DOHH2 (cell line): Measurements from ENCODE around the gene CTIF.

Source experiments
- EZH2phosphoT487 ChIP-seq: fragments of 200-600 bp; sonication (generic); IDR thresholded peaks from 2 replicates; pipeline ENCODE4 v1.6.1; 2017; ENCODE audit warnings: borderline replicate concordance, mild to moderate bottlenecking, antibody characterized with exemption, low read length, moderate library complexity, mixed read lengths
- TF ChIP-seq, protein P1 (sequence below): fragments of 200-600 bp; sonication (generic); IDR thresholded peaks from one replicate; pipeline ENCODE4 v1.5.1; 2014; ENCODE audit warnings: antibody characterized with exemption, mild to moderate bottlenecking, low read depth, low read length; ENCODE audit not compliant: poor library complexity, severe bottlenecking

DNA sequence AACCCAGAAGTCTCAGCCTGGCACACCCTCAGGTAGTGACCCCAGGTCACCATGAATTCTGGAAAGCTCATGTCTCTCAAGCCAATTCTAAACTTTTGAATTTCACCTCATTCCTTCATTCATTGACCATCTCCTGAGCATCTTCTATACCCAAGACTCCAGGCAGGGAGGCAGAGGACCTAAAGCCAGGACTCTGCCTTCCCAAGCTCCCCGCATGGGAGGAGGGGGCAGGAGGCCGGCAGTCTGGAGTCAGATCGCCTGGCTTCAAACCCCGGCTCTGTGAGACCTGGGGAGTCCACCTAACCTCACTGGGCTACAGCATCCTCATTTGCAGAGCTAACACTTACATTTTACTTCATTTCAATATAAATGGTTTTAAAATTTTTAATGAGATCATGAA is 352.9 kb downstream of the CTIF start:
- TF ChIP-seq, protein P1, sequence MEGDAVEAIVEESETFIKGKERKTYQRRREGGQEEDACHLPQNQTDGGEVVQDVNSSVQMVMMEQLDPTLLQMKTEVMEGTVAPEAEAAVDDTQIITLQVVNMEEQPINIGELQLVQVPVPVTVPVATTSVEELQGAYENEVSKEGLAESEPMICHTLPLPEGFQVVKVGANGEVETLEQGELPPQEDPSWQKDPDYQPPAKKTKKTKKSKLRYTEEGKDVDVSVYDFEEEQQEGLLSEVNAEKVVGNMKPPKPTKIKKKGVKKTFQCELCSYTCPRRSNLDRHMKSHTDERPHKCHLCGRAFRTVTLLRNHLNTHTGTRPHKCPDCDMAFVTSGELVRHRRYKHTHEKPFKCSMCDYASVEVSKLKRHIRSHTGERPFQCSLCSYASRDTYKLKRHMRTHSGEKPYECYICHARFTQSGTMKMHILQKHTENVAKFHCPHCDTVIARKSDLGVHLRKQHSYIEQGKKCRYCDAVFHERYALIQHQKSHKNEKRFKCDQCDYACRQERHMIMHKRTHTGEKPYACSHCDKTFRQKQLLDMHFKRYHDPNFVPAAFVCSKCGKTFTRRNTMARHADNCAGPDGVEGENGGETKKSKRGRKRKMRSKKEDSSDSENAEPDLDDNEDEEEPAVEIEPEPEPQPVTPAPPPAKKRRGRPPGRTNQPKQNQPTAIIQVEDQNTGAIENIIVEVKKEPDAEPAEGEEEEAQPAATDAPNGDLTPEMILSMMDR: no peak
- no peak for TF ChIP-seq EZH2phosphoT487
